GM21529 (cell line): ENCODE data around the gene ST3GAL6.

Experiments used
- ATAC-seq: cut with Tn5 transposase; IDR thresholded peaks from one replicate; pipeline ENCODE4 v1.9.1; 2021; ENCODE audit not compliant: unreplicated experiment

The ST3GAL6 gene

DNA sequence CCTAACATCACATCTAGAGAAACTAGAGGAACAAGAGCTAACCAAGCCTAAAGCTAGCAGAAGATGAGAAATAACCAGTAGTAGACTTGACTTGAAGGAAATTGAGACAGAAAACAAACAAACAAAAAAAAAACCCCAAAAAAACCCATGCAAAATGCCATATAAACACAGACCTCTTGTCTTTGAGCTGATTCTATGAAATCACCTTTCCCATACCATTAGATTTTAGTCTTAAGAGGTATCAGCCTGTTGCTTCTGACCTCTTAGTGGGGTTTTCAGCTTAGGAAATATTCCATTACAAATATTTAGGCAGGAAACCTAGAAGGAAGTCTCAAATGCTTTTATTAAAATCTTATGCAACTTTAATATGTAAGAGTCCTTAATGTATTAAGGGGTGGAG, 23.9 kb upstream of the ST3GAL6 start:
- ATAC-seq = no peak

DNA sequence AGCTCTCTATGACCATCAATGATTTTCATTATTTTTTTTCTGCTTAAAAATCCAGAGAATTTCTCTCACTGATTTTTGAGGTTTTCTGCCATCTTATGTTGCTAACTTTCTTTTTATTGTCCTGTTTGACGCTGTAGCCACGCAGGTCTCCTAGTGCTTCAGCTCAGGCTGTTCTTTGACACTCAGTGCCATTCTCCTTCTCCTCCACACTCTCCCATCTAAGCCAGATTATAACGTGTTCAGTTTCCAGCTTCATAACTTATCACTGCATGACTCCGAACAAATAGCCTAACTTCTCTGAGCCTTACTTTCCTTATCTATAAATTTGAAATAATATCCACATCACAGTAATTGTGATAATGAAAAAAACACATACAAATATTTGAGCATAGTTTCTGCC, 22.8 kb upstream of the ST3GAL6 start:
- no peak for ATAC-seq

DNA sequence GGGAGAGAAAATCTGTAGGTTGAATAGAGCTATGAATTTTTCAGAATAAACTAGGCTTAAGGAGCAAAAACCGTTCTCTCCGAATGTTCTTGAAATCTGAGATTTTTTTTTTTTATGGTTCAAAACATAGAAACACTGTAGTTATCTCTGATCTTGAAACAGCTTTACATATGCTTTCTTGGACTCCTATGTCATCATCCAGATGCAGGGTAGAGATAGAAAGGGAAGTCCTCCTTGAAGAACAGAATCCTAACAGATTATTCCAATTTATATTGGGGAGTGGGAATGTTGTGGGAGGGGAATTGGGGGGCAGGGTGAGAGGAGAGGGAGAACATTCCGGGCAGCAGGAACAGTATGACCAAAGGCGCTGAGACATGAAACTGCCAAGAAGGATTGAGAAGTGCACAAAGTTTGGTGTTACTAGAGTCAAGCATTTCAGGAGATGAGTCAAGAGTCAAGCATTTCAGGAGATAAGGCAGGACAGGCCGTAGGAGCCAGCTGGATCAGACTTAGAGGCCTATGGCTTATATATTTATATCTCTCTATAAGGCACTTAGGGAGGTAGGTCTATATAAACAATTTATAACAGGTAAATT, 21.9 kb upstream of the ST3GAL6 start:
- ATAC-seq = no peak

DNA sequence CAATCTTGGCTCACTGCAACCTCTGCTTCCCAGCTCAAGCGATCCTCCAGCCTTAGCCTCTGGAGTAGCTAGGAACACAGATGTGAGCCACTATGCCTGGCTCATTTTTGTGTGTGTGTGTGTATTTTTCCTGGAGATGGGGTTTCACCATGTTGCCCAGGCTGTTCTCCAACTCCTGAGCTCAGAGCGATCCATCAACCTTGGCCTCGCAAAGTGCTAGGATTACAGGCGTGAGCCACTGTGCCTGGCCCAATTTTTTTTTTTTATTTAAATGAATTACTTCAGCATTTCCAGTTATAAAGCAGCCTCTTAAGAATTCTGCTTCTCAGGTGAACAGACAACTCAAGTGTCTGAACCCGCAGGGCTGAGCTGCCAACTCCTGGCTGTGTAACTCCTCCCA, 20.1 kb upstream of the ST3GAL6 start:
- ATAC-seq = no peak

DNA sequence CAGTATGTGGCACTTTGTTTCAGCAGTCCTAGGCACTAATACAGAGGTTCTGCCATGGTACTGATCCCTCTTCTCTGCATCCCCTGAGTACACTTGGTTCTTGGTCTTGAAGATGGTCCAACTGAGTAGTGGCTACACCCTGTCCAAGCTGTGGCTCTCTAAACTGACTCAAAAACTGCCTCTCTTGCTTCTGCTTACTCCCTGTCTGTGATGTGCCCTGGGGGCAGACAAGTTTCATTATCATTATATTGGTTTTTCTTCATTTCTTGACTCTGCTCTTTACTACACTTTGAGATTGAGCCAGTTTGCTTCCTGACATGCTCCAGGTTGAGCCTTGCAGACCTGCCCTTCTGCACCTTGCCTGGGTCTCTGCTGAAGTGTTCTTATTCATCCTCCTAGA, 18.9 kb upstream of the ST3GAL6 start:
- ATAC-seq = no peak

DNA sequence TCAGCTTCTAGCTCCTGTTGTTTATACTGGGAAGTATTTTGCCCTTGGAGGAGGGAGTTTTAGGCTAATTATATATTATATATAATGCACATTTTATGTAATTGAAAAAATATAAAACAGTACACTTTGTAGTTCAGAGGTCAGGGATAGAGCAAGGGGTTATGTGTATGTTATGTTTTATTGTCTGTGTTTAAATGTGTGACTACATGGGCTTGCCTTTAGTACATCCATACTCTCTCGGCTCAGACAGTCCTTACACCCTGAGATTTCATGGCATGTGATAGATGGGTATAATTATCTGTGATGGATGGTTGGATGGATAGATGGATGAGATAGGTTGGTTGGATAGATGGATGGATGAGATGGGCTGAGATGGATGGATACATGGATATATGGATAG, 17.4 kb upstream of the ST3GAL6 start:
- ATAC-seq = no peak

DNA sequence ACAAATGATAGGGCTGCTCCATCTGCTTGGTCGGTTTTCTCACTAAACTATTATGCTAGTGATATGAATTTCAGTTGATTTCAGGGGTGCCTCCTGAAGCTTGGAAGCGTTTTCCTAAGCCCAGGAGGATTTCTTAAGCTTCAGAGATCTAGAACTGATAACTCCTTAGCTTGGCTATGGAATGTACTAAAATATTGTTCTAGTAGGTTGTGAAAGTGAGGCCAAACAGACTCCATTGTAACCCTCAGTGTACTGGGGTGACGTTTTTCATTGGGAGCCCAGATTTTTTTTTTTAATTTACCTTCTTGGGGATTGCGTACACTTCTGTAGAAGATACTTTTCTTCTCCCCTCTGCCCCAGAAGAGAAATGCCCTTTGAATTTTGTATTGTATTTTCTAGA, 17.0 kb upstream of the ST3GAL6 start:
- no peak for ATAC-seq

DNA sequence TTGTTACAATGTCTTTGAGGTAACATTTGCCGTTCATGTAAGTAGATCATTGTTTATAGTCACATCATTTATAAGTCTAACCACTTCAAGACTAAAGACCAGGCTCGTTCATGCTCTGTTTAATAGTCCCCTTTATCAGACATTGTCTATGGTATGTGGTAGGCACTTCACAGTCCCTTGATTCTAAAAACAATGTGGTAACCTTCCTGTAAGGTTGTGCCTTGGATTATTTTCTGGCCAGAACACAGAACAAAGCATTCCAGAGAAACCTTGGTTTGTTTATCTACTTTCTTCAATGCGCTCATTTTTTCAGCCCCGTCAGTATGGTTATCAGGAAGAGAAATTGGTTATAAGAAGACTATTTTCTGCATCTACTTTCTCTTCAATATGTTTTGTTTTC, 16.3 kb upstream of the ST3GAL6 start:
- ATAC-seq = no peak

DNA sequence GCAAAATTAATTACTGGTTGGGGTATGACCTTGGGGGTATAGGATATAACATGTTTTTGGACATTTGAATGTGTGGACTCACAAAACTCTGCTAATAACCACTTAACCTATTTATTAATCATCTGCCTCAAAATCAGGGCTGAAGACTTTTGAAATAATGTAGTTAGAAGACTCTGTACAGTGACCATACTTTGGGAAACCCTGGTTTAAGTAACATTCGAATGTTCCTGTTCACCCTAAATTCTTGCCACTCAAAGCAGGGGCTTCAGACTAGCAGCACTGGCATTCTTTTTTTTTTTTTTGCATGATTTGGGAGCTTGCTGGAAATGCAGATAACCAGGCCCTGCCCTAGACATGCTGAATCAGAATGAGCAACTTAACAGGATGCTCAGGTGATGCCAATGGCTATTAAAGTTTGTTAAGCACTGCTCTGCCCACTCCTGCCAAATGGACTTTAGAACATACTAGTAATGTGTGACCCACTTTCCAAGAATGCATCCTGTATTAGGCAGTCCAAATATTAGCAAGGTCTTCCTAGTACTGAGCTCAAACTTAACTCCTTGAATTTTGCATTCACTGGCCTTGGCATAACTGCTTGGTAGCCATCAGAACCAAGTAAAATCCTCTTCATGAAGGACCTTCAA, 12.7 kb upstream of the ST3GAL6 start:
- no peak for ATAC-seq

DNA sequence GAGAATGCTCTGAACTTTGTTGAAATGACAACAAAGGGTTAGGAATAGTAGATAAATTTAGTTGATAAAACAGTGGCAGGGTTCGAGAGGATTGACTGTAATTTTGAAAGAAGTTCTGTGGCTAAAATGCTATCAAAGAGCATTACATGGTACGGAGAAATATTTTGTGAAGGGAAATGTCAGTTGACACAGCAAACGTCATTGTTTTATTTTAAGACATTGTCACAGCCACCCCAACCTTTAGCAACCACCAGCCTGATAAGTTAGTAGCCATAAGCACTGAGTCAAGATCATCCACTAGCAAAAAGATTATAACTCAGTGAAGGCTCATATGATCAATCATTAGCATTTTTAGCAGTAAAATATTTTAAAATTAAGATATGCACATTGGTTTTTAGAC, 8.7 kb upstream of the ST3GAL6 start:
- no peak for ATAC-seq

DNA sequence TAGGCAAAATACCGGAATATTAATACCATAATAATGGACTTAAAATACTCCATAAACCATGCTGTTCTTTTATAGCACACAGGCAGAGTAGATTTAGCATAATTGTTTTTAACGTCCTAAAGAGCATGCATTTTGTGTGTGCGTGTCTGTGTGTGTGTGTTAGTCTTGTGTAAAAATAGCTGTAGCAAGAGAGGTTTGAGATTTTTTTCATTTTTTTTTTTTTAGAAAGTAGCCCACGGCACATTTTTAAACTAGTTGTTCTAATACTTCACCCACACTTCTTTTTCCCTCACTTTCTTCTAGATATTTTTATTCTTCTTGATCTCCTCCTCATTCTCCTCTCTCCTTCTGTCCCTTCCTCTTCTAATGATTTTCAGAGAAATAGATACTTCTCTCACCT, 7.5 kb upstream of the ST3GAL6 start:
- ATAC-seq = no peak

DNA sequence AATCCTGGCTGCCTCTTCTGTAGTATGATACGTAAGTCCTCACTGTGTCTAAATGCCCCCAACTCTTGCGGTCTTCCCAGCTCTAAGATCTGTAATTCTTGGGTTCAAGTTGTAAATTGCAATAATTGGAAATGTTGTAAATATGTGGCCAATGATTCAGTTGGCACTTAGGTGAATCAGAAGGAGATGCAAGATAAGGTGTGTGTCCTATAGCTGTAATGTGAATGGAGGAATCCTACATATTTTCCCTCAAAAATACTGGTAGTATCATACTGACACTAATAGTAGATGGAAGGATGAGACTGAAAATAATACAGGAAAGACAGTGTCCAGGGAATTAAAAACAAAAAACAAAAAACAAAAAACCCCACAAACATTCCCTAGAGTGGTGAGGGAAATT, 3.5 kb upstream of the ST3GAL6 start:
- no peak for ATAC-seq

DNA sequence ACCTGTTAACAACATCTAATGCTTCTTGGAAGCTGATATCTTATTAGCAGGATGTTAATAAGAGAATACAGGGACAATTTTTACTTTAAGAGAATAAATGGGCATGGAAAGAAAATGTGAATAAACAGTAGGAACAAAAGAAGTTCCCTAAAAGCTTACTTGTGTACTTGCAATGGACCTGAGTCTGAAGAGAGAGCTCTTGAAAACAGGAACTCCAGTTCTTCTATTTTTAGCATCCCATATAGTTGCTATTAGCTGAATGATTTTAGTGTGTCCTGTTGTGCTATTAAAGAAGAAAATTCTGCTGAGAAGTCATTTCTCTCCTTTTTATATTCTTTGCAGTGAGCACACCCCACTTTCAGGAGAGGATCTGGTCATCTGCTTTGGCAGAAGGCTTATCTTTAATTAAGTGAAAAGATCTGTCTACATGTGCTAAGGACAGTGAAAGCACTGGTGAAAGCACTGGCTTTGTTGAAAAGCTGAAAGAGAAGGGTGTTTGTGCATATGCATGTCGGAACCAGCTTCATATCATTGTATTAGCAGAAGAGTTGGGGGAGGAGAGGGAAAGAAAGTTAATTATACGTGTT, 1.4 kb upstream of the ST3GAL6 start:
- no peak for ATAC-seq

DNA sequence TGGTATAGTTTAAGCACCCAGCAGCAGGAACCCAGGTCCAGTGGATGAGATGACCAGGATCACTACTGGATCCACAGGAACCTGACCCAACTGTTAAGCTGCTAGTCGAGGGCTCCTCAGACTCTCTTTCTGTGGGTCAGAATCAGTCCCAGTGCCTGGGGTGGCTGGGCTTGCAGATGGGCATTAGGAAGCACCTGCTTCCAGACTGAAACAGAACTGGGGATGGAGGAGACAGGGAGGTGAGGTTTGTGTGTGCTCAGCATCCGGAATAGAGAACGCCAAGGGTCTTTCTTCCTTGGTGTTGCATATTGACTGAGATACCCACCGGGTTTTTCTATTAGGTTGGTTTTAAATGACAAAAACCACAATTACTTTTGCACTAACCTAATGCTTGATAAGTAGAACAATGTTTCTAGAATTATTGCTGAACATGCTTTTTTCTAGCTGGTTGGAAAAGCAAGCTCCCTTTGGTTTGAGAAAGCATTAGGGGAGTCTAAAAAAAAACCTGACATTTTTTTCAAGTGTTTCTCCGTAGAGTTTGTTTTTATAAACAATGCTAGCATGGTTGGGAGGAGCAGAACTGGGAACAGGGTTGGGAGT, 779 bp downstream of the ST3GAL6 start:
- ATAC-seq = no peak

DNA sequence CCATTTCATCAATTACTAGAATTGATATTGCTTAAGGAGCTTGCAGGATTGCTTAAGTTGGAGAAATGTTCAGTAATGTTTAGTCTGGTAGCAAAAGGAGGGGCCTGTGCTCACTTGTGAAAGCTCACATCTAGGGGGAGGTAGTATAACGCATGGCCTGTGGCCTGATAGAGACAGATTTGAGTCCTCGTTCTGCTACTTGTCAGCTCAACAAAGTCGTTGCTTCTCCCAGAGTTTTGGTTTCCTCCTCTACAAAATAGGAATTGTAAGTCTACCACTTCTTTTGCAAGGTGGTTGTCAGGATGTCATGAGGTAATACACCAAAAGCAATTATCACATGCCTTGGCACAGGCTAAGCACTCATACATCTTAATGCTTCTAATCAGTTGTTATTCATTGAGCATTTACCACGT, 1.3 kb downstream of the ST3GAL6 start:
- ATAC-seq = no peak

DNA sequence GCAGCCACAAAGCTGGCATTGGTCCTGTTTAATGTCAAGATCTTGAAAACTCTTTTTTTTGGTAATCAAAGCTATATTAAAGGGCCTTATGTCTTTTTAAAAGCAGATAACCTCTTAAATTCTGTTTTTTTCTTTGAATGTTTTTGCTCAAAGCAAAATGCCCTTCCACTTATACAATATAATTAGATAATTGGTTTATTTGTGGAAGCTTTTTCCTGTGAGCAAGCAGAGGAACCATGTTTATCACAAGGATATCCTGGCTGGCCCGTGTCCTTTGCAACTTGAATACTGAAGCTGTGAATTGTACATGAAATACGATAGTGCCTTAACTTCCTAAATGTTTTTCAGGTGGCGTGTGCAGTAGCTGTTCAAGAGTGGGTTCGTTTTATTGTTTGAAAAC, 2.6 kb downstream of the ST3GAL6 start:
- ATAC-seq = no peak

DNA sequence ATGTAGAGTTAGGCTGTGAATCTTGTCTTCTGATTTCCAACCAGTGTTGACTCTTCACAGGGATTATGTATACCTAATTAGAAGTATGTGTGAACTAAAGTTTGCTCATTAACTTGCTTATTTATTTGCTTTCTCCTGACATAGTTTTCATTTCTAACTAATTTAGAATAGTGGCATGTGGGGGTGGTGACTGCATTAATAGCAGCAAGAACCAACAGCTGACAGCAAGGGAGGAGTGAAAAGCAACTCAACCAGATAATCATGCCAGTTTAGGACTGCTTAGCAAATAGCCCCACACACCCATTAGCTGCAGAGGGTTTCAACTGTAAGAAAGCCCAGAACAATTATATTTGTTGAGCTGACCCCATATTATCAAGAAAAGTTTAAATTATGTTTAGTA, 3.8 kb downstream of the ST3GAL6 start:
- no peak for ATAC-seq

DNA sequence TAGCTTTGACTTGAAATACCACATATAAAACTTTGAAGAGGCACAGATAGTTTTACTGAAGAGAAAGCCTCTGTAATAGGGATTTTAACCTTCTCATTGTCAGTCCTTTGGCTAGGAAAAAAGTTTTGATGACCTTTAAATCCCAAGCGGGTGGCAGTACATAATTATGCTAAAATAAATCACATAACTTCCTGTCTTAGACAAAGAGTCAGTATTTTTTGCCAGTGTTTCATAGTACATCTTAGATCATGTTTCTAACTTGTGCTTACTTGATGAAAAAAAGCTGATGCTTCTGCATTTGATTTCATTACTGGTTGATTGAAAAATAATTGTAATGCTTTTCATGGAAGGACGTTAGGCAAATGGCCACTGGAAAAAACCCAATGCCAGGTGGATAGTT, 5.8 kb downstream of the ST3GAL6 start:
- ATAC-seq = no peak

DNA sequence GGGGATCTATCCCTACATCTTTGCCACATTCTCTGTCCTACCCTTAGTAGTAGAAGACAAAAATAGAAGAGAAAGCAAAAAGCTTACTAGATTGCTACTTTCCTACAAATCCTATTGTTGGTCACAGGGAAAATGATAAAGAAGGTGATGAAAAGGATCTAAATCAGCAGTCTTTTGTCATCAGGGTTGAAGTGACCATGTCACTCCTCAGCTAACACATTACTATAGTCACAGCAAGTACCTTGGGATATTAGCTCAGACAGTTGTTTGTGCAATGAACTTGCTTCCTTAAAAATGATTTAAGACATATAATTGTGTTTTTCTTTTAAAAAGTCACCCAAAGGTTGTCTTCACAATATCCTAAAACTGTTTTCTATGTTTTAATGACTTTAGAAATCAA, 6.3 kb downstream of the ST3GAL6 start:
- no peak for ATAC-seq

DNA sequence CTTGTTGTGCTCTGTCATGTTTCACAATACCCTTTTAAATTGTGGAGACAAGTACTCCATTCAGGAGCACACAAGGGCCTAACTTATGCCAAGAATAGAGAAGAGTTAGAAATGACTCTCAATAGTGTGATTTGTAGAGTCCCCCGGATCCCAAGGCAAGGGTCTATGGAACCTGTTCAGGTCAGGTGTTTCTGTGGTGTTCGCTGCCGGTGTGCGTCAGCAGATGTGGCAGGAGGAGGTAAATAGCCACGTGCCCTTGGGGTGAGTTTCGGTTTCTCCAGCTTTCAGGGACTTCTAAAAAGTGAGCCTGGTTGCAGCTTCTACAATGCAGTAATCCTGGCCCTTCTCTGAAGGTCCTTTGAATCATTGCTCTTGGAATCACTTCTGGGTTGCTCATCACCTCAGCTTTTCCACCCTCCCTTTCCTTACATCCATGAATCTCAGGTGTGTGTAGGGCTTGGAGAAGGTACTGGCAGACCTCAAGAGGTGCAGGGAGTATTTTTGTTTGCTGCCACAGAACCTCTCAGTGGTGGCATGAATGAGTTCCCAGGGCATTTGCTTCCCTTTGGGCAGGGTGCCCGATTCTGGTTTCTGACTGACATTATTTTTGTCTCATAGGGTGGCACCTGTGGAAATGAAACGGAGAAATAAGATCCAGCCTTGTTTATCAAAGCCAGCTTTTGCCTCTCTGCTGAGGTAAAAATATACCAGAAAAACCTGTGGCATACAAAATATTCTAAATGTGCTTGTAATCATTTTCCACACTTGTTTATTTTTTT, 7.3 kb downstream of the ST3GAL6 start:
- no peak for ATAC-seq

DNA sequence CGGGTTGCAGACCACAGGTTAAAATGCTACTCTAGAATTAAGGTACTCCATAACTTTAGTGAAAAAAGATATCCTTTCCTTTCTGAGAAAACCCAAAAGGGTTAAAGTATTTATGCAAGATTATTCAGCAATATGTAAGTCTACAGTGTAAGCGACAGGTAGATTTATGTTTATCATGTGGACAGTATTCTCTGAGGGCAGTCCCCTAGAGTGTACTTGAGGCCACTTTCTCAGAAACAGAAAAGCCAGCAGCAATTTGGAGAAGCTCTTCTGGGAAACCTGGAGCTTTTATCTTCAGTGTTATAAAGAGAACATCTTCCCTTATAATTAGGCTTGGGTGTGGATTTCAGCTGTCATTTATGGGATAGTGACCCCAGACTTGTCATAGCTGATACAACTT, 8.9 kb downstream of the ST3GAL6 start:
- ATAC-seq = no peak
